Thyroid gland (tissue), 4 donors: Measurements from ENCODE around the gene FKBP2. TPM values are rescaled to one million over a fixed set of nuclear protein-coding genes. Genes with fewer than 3 reads are reported as not detected.

Source experiments
- DNase-seq, 2 donors: peaks; one replicate each; pipeline ENCODE4 v3.0.0-alpha.2; 2019
- H3K27ac ChIP-seq, 3 donors: fragments of 200-600 bp; sonication (generic); 1 replicate in 2 of 3; 2 replicates in 1 of 3; pipeline ENCODE4 v1.5.1; 2016 to 2019; ENCODE audit warnings: mild to moderate bottlenecking in 1 of 3, moderate library complexity in 1 of 3
- H3K27me3 ChIP-seq: fragments of 200-600 bp; sonication (generic); one replicate; pipeline ENCODE4 v1.5.1; 2019
- H3K36me3 ChIP-seq, 2 donors: fragments of 200-600 bp; sonication (generic); one replicate each; pipeline ENCODE4 v1.5.1; 2016 to 2019
- H3K4me1 ChIP-seq, 2 donors: fragments of 200-600 bp; sonication (generic); one replicate each; pipeline ENCODE4 v1.5.1; 2017 to 2019
- H3K4me3 ChIP-seq, 3 donors: fragments of 200-600 bp; sonication (generic); replicated peaks in 1 of 3; 1 replicate in 2 of 3; 2 replicates in 1 of 3; pipeline ENCODE4 v1.5.1; 2016; ENCODE audit warnings: mild to moderate bottlenecking in 1 of 3
- H3K9me3 ChIP-seq: fragments of 200-600 bp; sonication (generic); one replicate; pipeline ENCODE4 v1.5.1; 2017
- CTCF ChIP-seq, 6 experiments: fragments of 200-600 bp in 3 of 6; fragments of 450-650 bp in 3 of 6; sonication (generic) in 3 of 6; IDR thresholded peaks; one replicate each; pipeline ENCODE4 v1.5.1; 2016 to 2019; ENCODE audit warnings: antibody characterized with exemption in 6 of 6, mild to moderate bottlenecking in 2 of 6, inconsistent platforms in 1 of 6, moderate library complexity in 1 of 6
- POLR2A ChIP-seq, 2 donors: fragments of 450-650 bp; IDR thresholded peaks; one replicate each; pipeline ENCODE4 v1.6.1; 2017; ENCODE audit warnings: antibody characterized with exemption in 2 of 2, mild to moderate bottlenecking in 2 of 2, moderate library complexity in 1 of 2
- WGBS, 2 donors: methylation state at CpG; one replicate each; pipeline ENCODE4 v1.1.5; 2017; 5-methylcytosine and 5-hydroxymethylcytosine counted together
- intact Hi-C: fragments of 100-400 bp; cut with DNase I; formaldehyde crosslinking; loops from one replicate; pipeline ENCODE4 v1.15.1; 2023
- total RNA-seq, 4 donors: library from RNA; depleted of rRNA; stranded (reverse); fragments of >200 nt; gene quantifications; one replicate each; pipeline ENCODE4 v1.2.3, GENCODE V29; 2016

The FKBP2 gene
- total RNA-seq, 4 donors from 2014 or later, result 107 to 271 (median 196) TPM

GRCh38 chr11:64226507-64227051, 14.3 kb upstream of the FKBP2 start:
- H3K4me3 ChIP-seq, result peak overlapping the region; percentile 82 to 94 (median 89)
- no peaks in the 10 kb centered on the region for H3K27me3 ChIP-seq
- H3K9me3 ChIP-seq, result no peaks in the 10 kb centered on the region
- peak; percentile 58 to 60 for DNase-seq
- no peaks in the 10 kb centered on the region for H3K36me3 ChIP-seq
- no peak for TF ChIP-seq CTCF (IDR thresholded peaks at IDR 0.05)
- TF ChIP-seq POLR2A (IDR thresholded peaks at IDR 0.05), result no peak
- H3K27ac ChIP-seq, result peak overlapping the region; percentile 68 to 92 (median 87)
- peaks cover 35 to 40% of the 10 kb centered on the region in 2 donors for H3K4me1 ChIP-seq
- intact Hi-C loops, result no loop called here
- WGBS, 2 donors, result 21 to 22% methylated on average over 14 to 19 of the region's 26 CpGs

GRCh38 chr11:64227405-64227956, 13.4 kb upstream of the FKBP2 start:
- Histone ChIP-seq H3K4me1 (peaks cover 37 to 49% of the 10 kb centered on the region in 2 donors), H3K36me3 (no peaks in the 10 kb centered on the region), H3K27me3 (no peaks in the 10 kb centered on the region), H3K9me3 (no peaks in the 10 kb centered on the region), H3K27ac (peak overlapping the region; percentile 68 to 92 (median 87)), H3K4me3 (no peak overlapping the region)
- DNase-seq, result no peak
- intact Hi-C loops, result no loop called here
- WGBS, 2 donors, result 63 to 70% methylated on average over 3 of the region's 3 CpGs
- TF ChIP-seq POLR2A (IDR thresholded peaks at IDR 0.05), result no peak
- no peak for TF ChIP-seq CTCF (IDR thresholded peaks at IDR 0.05)

- WGBS, 2 donors, result 90 to 93% methylated on average over 9 to 11 of the region's 12 CpGs
- Histone ChIP-seq H3K27ac (peak overlapping the region in 2 of 3 donors; percentile 72 to 90), H3K9me3 (no peaks in the 10 kb centered on the region), H3K36me3 (no peaks in the 10 kb centered on the region), H3K27me3 (no peaks in the 10 kb centered on the region), H3K4me1 (peaks cover 47 to 65% of the 10 kb centered on the region in 2 donors), H3K4me3 (no peak overlapping the region)
- TF ChIP-seq POLR2A (IDR thresholded peaks at IDR 0.05), result no peak
- no peak for TF ChIP-seq CTCF (IDR thresholded peaks at IDR 0.05)
- no peak for DNase-seq
- intact Hi-C loops, result no loop called here
Observed at GRCh38 chr11:64229090-64229743, 11.7 kb upstream of the FKBP2 start.

- Histone ChIP-seq H3K9me3 (no peaks in the 10 kb centered on the region), H3K27me3 (no peaks in the 10 kb centered on the region), H3K36me3 (no peaks in the 10 kb centered on the region), H3K4me3 (peak overlapping the region in 1 of 3 donors; percentile 54), H3K27ac (peak overlapping the region; percentile 72 to 90 (median 79)), H3K4me1 (peaks cover 47 to 65% of the 10 kb centered on the region in 2 donors)
- WGBS, 2 donors, result 26 to 40% methylated on average over 12 of the region's 13 CpGs
- TF ChIP-seq CTCF (IDR thresholded peaks at IDR 0.05) (no peak), POLR2A (IDR thresholded peaks at IDR 0.05) (no peak)
- DNase-seq, result no peak
- intact Hi-C loops, result no loop called here
Observed at GRCh38 chr11:64229744-64230170, 11.1 kb upstream of the FKBP2 start.
